H9 (cell line): ENCODE measurements around the gene DENND5A. TPM values are rescaled to one million over a fixed set of nuclear protein-coding genes. Genes with fewer than 3 reads are reported as not detected.

ENCODE experiments used
- DNase-seq: peaks from one replicate; pipeline ENCODE4 v3.0.0-alpha.2; 2017
- H2AFZ ChIP-seq: one replicate; pipeline ENCODE4 v1.6.1; 2013; ENCODE audit warnings: mild to moderate bottlenecking, low read length, control low read depth, moderate library complexity
- H2AK5ac ChIP-seq: 2 replicates; pipeline ENCODE4 v1.6.1; 2013; ENCODE audit warnings: low read length, control low read depth, mixed read lengths; ENCODE audit not compliant: insufficient read length
- H2BK120ac ChIP-seq: one replicate; pipeline ENCODE4 v1.6.1; 2013; ENCODE audit warnings: low read depth, mild to moderate bottlenecking, low read length, control low read depth, inconsistent platforms; ENCODE audit not compliant: poor library complexity, severe bottlenecking
- H2BK12ac ChIP-seq: 2 replicates; pipeline ENCODE4 v1.6.1; 2013; ENCODE audit warnings: low read length, control low read depth, mixed read lengths, low read depth; ENCODE audit not compliant: insufficient read length
- H2BK15ac ChIP-seq: 2 replicates; pipeline ENCODE4 v1.6.1; 2013; ENCODE audit warnings: low read depth, low read length, control low read depth
- H2BK20ac ChIP-seq: one replicate; pipeline ENCODE4 v1.6.1; 2013; ENCODE audit warnings: low read depth, mild to moderate bottlenecking, low read length, control low read depth, inconsistent platforms; ENCODE audit not compliant: poor library complexity, severe bottlenecking
- H2BK5ac ChIP-seq: 2 replicates; pipeline ENCODE4 v1.6.1; 2013; ENCODE audit warnings: low read length, control low read depth, mixed read lengths; ENCODE audit not compliant: insufficient read length
- H3K14ac ChIP-seq: 2 replicates; pipeline ENCODE4 v1.6.1; 2013; ENCODE audit warnings: low read length, control low read depth; ENCODE audit not compliant: insufficient read depth
- H3K18ac ChIP-seq: 2 replicates; pipeline ENCODE4 v1.6.1; 2013; ENCODE audit warnings: low read depth, mild to moderate bottlenecking, mixed read lengths, low read length, control low read depth; ENCODE audit not compliant: insufficient read length
- H3K23ac ChIP-seq: 2 replicates; pipeline ENCODE4 v1.6.1; 2013; ENCODE audit warnings: low read length, control low read depth, mixed read lengths, low read depth; ENCODE audit not compliant: insufficient read length
- H3K23me2 ChIP-seq: 2 replicates; pipeline ENCODE4 v1.6.1; 2013; ENCODE audit warnings: low read depth, mild to moderate bottlenecking, mixed read lengths, low read length, control low read depth; ENCODE audit not compliant: insufficient read length, poor library complexity, severe bottlenecking
- H3K27ac ChIP-seq: 2 replicates; pipeline ENCODE4 v1.5.1; 2013; ENCODE audit warnings: low read length, control low read depth, mixed read lengths, low read depth; ENCODE audit not compliant: insufficient read length
- H3K27me3 ChIP-seq: 2 replicates; pipeline ENCODE4 v1.6.1; 2013; ENCODE audit warnings: low read length, control low read depth, inconsistent platforms; ENCODE audit not compliant: insufficient read depth
- H3K4ac ChIP-seq: 2 replicates; pipeline ENCODE4 v1.6.1; 2013; ENCODE audit warnings: low read depth, mild to moderate bottlenecking, control low read depth, inconsistent platforms, low read length, moderate library complexity
- H3K4me1 ChIP-seq: 2 replicates; pipeline ENCODE4 v1.6.1; 2013; ENCODE audit warnings: low read length, control low read depth, inconsistent platforms; ENCODE audit not compliant: insufficient read depth
- H3K4me2 ChIP-seq: 2 replicates; pipeline ENCODE4 v1.6.1; 2013; ENCODE audit warnings: low read length, control low read depth, mixed read lengths; ENCODE audit not compliant: insufficient read length, insufficient read depth
- H3K56ac ChIP-seq: 2 replicates; pipeline ENCODE4 v1.6.1; 2013; ENCODE audit warnings: low read depth, mild to moderate bottlenecking, mixed read lengths, low read length, control low read depth; ENCODE audit not compliant: insufficient read length
- H3K79me1 ChIP-seq: 2 replicates; pipeline ENCODE4 v1.6.1; 2013; ENCODE audit warnings: low read depth, mild to moderate bottlenecking, moderate library complexity, low read length, control low read depth, inconsistent platforms; ENCODE audit not compliant: insufficient read depth, poor library complexity, severe bottlenecking
- H3K79me2 ChIP-seq: 2 replicates; pipeline ENCODE4 v1.6.1; 2013; ENCODE audit warnings: low read length, control low read depth, inconsistent platforms; ENCODE audit not compliant: insufficient read depth
- H3K9ac ChIP-seq: 2 replicates; pipeline ENCODE4 v1.6.1; 2013; ENCODE audit warnings: low read length, control low read depth, mixed read lengths; ENCODE audit not compliant: insufficient read length; ENCODE audit errors: extremely low read depth
- H3K9me3 ChIP-seq: one replicate; pipeline ENCODE4 v1.6.1; 2013; ENCODE audit warnings: low read depth, low read length, inconsistent platforms; ENCODE audit not compliant: control insufficient read depth
- H3T11ph ChIP-seq: one replicate; pipeline ENCODE4 v1.6.1; 2013; ENCODE audit warnings: mild to moderate bottlenecking, low read length, control low read depth, inconsistent platforms
- H4K20me1 ChIP-seq: one replicate; pipeline ENCODE4 v1.6.1; 2013; ENCODE audit not compliant: control insufficient read depth, insufficient read length, insufficient read depth
- H4K5ac ChIP-seq: 2 replicates; pipeline ENCODE4 v1.6.1; 2013; ENCODE audit warnings: low read depth, mild to moderate bottlenecking, mixed read lengths, low read length, control low read depth; ENCODE audit not compliant: insufficient read length
- H4K8ac ChIP-seq: replicated peaks from 2 replicates; pipeline ENCODE4 v1.6.1; 2013; ENCODE audit warnings: low read length, control low read depth, mixed read lengths, low read depth; ENCODE audit not compliant: insufficient read length
- H4K91ac ChIP-seq: 2 replicates; pipeline ENCODE4 v1.6.1; 2013; ENCODE audit warnings: low read depth, mild to moderate bottlenecking, moderate library complexity, mixed read lengths, low read length, control low read depth; ENCODE audit not compliant: insufficient read length
- H3K27ac Mint-ChIP-seq, 3 experiments: 2 replicates in 2 of 3; 3 replicates in 1 of 3; pipeline ENCODE4 v1.8.0; 2020 to 2021; ENCODE audit warnings: mixed read lengths in 3 of 3, mild to moderate bottlenecking in 1 of 3, moderate library complexity in 1 of 3
- H3K27me3 Mint-ChIP-seq: 2 replicates; pipeline ENCODE4 v1.8.0; 2021; ENCODE audit warnings: low read depth, mild to moderate bottlenecking, moderate library complexity, mixed read lengths
- H3K36me3 Mint-ChIP-seq, 3 experiments: 2 replicates in 2 of 3; 3 replicates in 1 of 3; pipeline ENCODE4 v1.8.0; 2020 to 2021; ENCODE audit warnings: low read depth in 3 of 3, mixed read lengths in 3 of 3; ENCODE audit not compliant: insufficient read depth in 1 of 3
- H3K4me1 Mint-ChIP-seq, 2 experiments: 2 replicates each; pipeline ENCODE4 v1.8.0; 2020; ENCODE audit warnings: mixed read lengths in 2 of 2
- H3K4me3 Mint-ChIP-seq, 2 experiments: 2 replicates in 1 of 2; 3 replicates in 1 of 2; pipeline ENCODE4 v1.8.0; 2020 to 2021; ENCODE audit warnings: mild to moderate bottlenecking in 2 of 2, mixed read lengths in 2 of 2, moderate library complexity in 1 of 2
- H3K9me3 Mint-ChIP-seq, 2 experiments: 2 replicates in 1 of 2; 3 replicates in 1 of 2; pipeline ENCODE4 v1.8.0; 2020; ENCODE audit warnings: mild to moderate bottlenecking in 2 of 2, mixed read lengths in 2 of 2, moderate library complexity in 1 of 2
- CTCF ChIP-seq: fragments of 200-600 bp; sonication (generic); conservative IDR thresholded peaks from 3 replicates; pipeline ENCODE4 v1.8.0; 2021; ENCODE audit warnings: antibody characterized with exemption, mild to moderate bottlenecking
- WGBS: extraction: QIAGEN DNeasy Blood & Tissue Kit; methylation state at CpG from one replicate; pipeline ENCODE4 v1.1.7; 2013; ENCODE audit warnings: missing lambda C conversion rate, low lambda C conversion rate, mixed read lengths; ENCODE audit not compliant: insufficient read length; ENCODE audit errors: extremely low coverage; 5-methylcytosine and 5-hydroxymethylcytosine counted together
- total RNA-seq: library from RNA; stranded (reverse); gene quantifications from 2 replicates; pipeline ENCODE4 v1.2.1, GENCODE V29; 2021

Gene DENND5A
- total RNA-seq, 1 experiment from 2014 or later, result 59.6 TPM

- no peak for TF ChIP-seq CTCF
- H2BK5ac ChIP-seq, result no peak overlapping the region
- H3K27ac ChIP-seq, result no peak overlapping the region
- no peak overlapping the region for H2BK15ac ChIP-seq
- H3K27me3 ChIP-seq, result no peaks in the 10 kb centered on the region
- no peak overlapping the region for H2BK20ac ChIP-seq
- H4K5ac ChIP-seq, result no peak overlapping the region
- no peak overlapping the region for H3K56ac ChIP-seq
- WGBS, result no CpG with 5 or more reads among the region's 7 CpGs
- H2BK12ac ChIP-seq, result no peak overlapping the region
- Mint-ChIP-seq H3K4me3 (no peak overlapping the region), H3K36me3 (peaks cover 6 to 42% (median 16%) of the 10 kb centered on the region in 3 experiments), H3K4me1 (no peaks in the 10 kb centered on the region), H3K9me3 (no peaks in the 10 kb centered on the region), H3K27me3 (no peaks in the 10 kb centered on the region), H3K27ac (no peak overlapping the region)
- no peak overlapping the region for H3K4ac ChIP-seq
- no peak overlapping the region for H3K14ac ChIP-seq
- no peaks in the 10 kb centered on the region for H3K79me2 ChIP-seq
- no peak for DNase-seq
- no peak overlapping the region for H2BK120ac ChIP-seq
- H3K4me1 ChIP-seq, result no peaks in the 10 kb centered on the region
- no peak overlapping the region for H3K4me2 ChIP-seq
- H3K23ac ChIP-seq, result no peak overlapping the region
- H4K91ac ChIP-seq, result no peak overlapping the region
- H3K9me3 ChIP-seq, result no peaks in the 10 kb centered on the region
- H2AFZ ChIP-seq, result no peak overlapping the region
- no peak overlapping the region for H2AK5ac ChIP-seq
- H3K79me1 ChIP-seq, result no peaks in the 10 kb centered on the region
- H3K9ac ChIP-seq, result no peak overlapping the region
- H3K23me2 ChIP-seq, result no peaks in the 10 kb centered on the region
- H4K20me1 ChIP-seq, result no peaks in the 10 kb centered on the region
- H3K18ac ChIP-seq, result no peak overlapping the region
- no peak overlapping the region for H3T11ph ChIP-seq
- H4K8ac ChIP-seq, result no peak overlapping the region
These were observed 28.5 kb upstream of the DENND5A start for GRCh38 chr11:9293646-9294045.
